B cell (primary cell): Measurements from ENCODE around the gene SMARCC1.

ENCODE experiments used
- CTCF ChIP-seq: fragments of 200-600 bp; IDR thresholded peaks from one replicate; pipeline ENCODE4 v1.8.0; 2022; ENCODE audit warnings: antibody characterized with exemption, mild to moderate bottlenecking
- EZH2 ChIP-seq: IDR thresholded peaks from 2 replicates; pipeline ENCODE4 v1.6.1; 2012; ENCODE audit warnings: borderline replicate concordance, low read depth, mild to moderate bottlenecking, moderate library complexity, low read length; ENCODE audit not compliant: insufficient read depth, poor library complexity, severe bottlenecking

GRCh38 chr3:47741925-47742324, 39.8 kb downstream of the SMARCC1 start:
- TF ChIP-seq CTCF: no peak
- TF ChIP-seq EZH2: no peak
